ENCODE data around the gene FAM237B. TPM values are rescaled to one million over a fixed set of nuclear protein-coding genes. Genes with fewer than 3 reads are reported as not detected.

The FAM237B gene
- total RNA-seq, 1 donor from 2014 or later: not detected

DNA sequence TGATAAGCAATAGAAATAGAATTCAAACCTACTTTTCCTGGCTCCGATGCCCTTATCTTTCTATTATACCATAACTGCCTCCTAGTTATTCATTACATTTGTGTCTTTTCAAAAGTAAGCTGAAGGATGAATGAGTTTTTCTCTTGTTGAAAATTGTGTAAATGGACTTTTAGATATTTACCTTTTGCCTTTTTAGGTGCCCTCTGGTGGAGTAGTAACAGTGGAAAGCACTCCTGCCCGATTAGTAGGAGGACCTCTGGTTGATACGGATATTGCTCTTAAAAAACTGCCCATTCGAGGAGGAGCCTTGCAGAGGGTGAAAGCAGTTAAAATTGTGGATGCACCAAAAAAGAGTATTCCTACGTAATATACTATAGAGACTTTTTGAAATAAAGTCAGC is 11.2 kb downstream of the FAM237B start:
- intact Hi-C loops (cut with DNase I): no loop called here
- Histone ChIP-seq H3K27ac (no peak overlapping the region), H3K36me3 (no peaks in the 10 kb centered on the region), H3K27me3 (ENCODE audit: low read depth) (no peaks in the 10 kb centered on the region), H3K4me3 (no peak overlapping the region), H3K4me1 (no peaks in the 10 kb centered on the region), H3K9me3 (no peaks in the 10 kb centered on the region)
- DNase-seq: no peak
- no peak for ATAC-seq
- TF ChIP-seq, protein P1, sequence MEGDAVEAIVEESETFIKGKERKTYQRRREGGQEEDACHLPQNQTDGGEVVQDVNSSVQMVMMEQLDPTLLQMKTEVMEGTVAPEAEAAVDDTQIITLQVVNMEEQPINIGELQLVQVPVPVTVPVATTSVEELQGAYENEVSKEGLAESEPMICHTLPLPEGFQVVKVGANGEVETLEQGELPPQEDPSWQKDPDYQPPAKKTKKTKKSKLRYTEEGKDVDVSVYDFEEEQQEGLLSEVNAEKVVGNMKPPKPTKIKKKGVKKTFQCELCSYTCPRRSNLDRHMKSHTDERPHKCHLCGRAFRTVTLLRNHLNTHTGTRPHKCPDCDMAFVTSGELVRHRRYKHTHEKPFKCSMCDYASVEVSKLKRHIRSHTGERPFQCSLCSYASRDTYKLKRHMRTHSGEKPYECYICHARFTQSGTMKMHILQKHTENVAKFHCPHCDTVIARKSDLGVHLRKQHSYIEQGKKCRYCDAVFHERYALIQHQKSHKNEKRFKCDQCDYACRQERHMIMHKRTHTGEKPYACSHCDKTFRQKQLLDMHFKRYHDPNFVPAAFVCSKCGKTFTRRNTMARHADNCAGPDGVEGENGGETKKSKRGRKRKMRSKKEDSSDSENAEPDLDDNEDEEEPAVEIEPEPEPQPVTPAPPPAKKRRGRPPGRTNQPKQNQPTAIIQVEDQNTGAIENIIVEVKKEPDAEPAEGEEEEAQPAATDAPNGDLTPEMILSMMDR (IDR thresholded peaks at IDR 0.05): no peak

DNA sequence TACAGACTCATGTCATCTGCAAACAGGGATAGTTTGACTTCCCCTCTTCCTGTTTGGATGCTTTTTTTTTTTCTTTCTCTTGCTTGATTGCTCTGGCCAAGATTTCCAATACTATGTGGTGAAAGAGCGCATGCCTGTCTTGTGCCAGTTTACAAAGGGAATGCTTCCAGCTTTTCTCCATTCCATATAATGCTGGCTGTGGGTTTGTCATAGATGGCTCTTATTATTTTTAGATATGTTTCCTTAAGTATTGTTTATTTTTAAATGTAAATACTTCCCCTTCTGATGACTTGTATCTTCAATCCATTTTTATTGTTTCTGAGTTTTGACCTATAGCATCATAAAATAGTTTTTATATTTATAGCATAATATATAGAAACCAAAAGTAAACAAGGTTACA is 17.9 kb downstream of the FAM237B start:
- Histone ChIP-seq H3K27me3 (ENCODE audit: low read depth) (no peaks in the 10 kb centered on the region), H3K36me3 (no peaks in the 10 kb centered on the region), H3K9me3 (no peaks in the 10 kb centered on the region), H3K4me1 (no peaks in the 10 kb centered on the region), H3K4me3 (no peak overlapping the region), H3K27ac (no peak overlapping the region)
- TF ChIP-seq, protein P1 (IDR thresholded peaks at IDR 0.05): no peak
- DNase-seq (no peak), ATAC-seq (no peak)
- intact Hi-C loops (cut with DNase I): no loop called here

DNA sequence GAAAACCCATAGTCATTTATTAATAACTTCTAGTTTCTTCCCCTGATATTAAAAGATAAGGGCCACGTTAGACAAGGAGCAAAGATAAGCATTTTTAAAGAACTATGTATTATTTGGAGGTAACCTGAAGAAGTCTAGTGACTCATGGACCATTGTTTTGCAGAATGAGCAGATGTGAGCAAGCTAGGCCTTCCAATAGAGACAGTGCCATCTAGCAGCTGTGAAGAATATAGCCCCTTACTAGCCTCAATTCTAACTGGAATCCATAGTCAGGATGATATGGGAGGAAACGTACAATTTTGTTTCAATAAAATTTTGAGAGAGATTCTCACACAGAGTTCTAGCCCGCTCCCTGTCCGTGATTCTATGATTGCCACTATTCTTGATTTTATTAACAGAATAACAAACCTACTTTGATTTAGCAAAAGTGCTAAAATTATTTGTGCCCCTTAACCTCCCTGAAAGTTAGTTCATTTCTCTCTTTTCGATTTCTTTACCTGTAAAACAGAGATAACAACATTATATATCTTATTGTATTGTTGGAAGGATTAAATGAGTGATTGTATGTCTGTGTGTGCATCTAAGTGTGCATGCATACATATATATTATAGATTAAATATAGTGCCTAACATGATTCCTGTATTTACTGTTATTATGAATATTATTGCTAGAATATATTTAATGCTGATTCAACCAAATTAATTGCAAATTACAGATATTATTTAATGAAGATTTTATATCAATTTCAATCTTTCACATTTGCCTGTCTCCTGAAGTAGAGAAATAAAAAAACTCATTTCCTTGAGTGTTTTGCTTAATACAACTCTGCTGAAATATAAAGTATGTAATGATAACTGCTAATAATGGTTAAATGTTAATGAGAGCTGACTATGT is 22.7 kb downstream of the FAM237B start:
- Histone ChIP-seq H3K4me3 (no peak overlapping the region), H3K9me3 (no peaks in the 10 kb centered on the region), H3K4me1 (no peaks in the 10 kb centered on the region), H3K36me3 (peaks cover 4% of the 10 kb centered on the region), H3K27me3 (ENCODE audit: low read depth) (no peaks in the 10 kb centered on the region), H3K27ac (no peak overlapping the region)
- TF ChIP-seq, protein P1 (IDR thresholded peaks at IDR 0.05): peak; percentile 41
- DNase-seq: no peak
- intact Hi-C loops (cut with DNase I): no loop called here
- ATAC-seq: peak; percentile 54 to 56

DNA sequence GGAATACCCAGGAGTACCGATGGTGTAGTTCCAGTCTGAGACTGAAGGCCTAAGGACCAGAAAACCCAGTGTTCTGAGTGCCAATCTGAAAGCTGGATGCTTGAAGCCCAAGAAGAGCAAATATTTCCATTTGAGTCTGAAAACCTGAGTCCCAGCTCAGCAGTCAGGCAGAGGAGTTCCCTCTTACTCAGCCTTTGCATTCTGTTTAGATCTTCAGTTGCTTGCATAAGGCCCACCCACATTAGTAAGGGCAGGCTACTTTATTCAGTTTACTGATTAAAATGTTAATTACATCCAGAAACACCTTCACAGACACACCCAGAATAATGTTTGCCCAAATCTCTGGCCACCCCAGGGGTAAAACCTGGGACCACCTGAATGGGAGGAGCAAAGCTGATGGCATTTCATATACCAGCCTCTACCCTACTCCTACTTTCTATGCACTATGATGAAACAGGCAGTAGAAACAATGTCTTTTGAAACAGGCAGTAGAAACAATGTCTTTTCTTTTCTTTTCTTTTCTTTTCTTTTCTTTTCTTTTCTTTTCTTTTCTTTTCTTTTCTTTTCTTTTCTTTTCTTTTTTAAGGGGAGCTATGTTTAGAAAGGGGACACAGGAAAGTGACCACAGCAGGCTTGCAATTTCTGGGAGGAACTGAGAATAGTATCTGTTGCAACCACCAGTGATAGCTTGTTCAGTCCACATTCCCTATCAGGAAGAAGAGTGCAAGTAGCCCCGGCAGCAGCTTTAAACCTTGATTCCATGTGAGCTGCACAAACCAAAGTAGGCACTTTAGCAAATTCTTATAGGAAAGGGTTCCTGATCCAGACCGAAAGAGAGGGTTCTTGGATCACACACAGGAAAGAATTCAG is 30.6 kb downstream of the FAM237B start:
- TF ChIP-seq, protein P1 (IDR thresholded peaks at IDR 0.05): no peak
- H3K4me3 ChIP-seq: no peak overlapping the region
- no peaks in the 10 kb centered on the region for H3K27me3 ChIP-seq (ENCODE audit: low read depth)
- H3K27ac ChIP-seq: no peak overlapping the region
- ATAC-seq: no peak
- no peaks in the 10 kb centered on the region for H3K4me1 ChIP-seq
- peaks cover 4% of the 10 kb centered on the region for H3K36me3 ChIP-seq
- DNase-seq: no peak
- H3K9me3 ChIP-seq: peaks cover 4% of the 10 kb centered on the region
- intact Hi-C loops (cut with DNase I): no loop called here

DNA sequence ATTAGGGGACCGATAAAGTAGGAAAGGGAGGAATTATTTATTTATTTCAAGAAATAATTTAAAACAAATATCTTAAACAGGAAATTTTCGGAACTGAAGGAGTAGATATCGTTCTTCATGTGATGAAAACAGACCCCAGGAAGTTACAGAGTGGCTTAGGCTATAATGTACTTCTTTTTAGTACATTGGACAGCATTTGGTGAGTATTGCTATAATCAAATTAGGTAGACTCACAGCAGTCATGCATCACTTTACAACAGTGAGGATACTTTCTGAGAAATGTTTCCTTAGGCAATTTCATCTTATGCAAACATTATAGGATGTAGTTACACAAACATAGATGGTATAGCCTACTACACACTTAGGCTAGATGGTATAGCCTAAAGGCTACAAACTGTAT is 33.0 kb downstream of the FAM237B start:
- ATAC-seq (no peak), DNase-seq (no peak)
- H3K27ac ChIP-seq: no peak overlapping the region
- intact Hi-C loops (cut with DNase I): no loop called here
- no peak overlapping the region for H3K4me3 ChIP-seq
- H3K27me3 ChIP-seq (ENCODE audit: low read depth): no peaks in the 10 kb centered on the region
- no peaks in the 10 kb centered on the region for H3K4me1 ChIP-seq
- H3K36me3 ChIP-seq: no peaks in the 10 kb centered on the region
- TF ChIP-seq, protein P1 (IDR thresholded peaks at IDR 0.05): no peak
- H3K9me3 ChIP-seq: peaks cover 4% of the 10 kb centered on the region
